IPS DF 4.7 (cell line): ENCODE results near the gene SLC7A5.
"Not testable (repeated sequence)": the region's sequence is repeated elsewhere in the genome, so short reads cannot be mapped to it uniquely, and the experiment has no call there.

ENCODE experiments used
- DNase-seq: peaks from one replicate; pipeline ENCODE4 v3.0.0-alpha.2; 2013; ENCODE audit warnings: low spot score; ENCODE audit errors: extremely low read depth

Gene SLC7A5

DNA sequence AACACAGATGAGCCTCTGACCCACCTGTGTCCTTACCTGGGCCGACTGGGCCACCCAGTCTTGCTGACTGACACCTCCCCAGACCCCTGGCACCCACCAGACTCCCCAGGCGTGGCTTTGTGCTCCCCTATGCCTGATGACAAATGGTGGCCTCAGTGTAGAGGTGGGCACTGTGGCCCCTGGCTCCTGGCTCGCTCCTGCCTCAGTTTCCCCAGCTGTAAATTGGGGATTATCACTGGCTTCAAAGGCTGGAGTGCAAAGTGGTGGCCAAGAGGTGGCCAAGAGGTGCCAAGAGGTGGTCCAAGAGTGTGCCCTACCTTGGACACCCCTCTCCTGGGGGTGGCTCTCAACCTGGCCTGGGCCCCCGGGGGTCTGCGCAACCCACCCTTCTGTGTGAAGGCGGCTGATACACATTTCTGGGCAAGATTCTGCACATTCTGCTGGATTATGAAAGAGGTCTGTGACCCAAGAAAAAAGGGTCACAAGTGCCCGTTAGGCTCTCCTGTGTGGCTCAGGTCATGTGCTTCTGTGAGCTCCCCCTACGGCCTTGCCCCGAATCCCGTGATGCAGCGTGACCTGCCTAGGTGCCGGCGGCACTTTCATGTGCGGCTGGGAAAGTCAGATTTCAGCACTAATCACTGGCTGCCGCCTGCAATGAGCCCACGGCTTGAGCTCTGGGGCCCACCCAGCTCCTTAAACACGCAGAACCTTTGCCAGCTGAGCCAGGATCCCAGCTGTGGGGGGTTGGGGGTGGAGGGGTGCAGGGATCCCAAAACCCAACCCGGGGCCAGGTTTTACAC lies 7.8 kb downstream of the SLC7A5 start:
- not testable (repeated sequence) for DNase-seq

- no peak for DNase-seq
Measured at GRCh38 chr16:87860553-87861299, 8.6 kb downstream of the SLC7A5 start.

GRCh38 chr16:87858151-87858993 lies 10.9 kb downstream of the SLC7A5 start:
- not testable (repeated sequence) for DNase-seq

DNA sequence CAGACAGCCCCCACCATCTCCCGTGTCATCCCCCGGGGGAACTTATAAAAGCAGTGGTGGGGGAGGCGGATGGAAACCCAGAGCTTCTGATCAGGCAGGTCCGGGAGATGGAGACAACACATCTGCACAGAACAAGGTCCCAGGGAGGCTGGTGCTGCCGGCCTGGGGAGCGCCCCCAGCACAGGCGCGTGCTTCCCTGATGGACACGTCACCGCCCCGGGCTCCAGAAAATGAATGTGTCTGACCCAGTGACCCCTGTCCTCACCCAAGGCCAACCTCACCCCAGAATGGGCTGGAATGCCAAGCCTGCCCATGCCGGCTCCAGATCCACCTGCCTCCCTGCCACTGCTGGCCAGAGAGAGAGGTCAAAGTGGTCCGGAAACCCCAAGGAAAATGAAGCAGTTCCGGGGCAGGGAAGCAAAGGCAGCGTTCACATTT lies 12.5 kb downstream of the SLC7A5 start:
- no peak for DNase-seq

DNA sequence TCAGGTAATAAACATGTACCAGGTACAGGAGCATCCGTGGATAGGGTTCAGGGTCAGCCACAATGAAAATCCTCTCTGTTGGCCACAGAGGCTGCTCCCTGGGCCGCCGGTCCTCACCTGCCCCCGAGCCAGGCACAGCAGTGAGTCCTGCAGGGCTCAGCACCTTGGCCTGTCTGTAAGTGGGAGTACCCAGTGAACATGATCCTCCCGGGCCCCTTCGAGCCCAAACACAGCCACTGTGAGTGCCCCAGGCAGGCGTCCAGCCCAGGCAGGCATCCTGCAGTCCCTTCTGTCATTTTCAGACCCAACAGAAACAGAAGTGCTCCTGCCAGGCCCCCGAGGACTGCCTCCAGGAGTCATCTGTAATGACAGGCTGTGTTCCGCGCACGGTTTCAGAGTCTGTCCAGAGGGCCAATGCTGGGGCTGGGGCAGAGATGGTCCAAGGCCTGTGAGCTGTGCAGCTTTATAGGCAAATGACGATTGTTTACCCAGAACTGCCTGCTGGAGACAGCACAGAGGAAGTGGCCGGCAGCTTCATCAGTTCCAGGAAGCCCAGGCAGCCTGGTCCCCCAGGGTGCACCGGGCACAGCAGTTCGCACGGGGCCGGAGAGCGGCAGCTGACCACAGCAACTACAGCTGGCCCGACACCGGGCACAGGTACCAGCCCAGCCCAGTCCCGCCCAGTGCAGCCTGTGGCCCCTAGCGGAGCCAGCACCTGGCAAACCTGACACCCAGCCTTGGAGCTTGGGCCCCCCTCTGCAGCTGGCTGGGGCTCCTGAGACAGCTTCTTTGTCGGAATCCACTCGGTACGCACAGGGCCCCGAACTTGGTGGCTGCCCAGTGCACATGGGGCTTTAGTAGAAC lies 13.2 kb downstream of the SLC7A5 start:
- no peak for DNase-seq

DNA sequence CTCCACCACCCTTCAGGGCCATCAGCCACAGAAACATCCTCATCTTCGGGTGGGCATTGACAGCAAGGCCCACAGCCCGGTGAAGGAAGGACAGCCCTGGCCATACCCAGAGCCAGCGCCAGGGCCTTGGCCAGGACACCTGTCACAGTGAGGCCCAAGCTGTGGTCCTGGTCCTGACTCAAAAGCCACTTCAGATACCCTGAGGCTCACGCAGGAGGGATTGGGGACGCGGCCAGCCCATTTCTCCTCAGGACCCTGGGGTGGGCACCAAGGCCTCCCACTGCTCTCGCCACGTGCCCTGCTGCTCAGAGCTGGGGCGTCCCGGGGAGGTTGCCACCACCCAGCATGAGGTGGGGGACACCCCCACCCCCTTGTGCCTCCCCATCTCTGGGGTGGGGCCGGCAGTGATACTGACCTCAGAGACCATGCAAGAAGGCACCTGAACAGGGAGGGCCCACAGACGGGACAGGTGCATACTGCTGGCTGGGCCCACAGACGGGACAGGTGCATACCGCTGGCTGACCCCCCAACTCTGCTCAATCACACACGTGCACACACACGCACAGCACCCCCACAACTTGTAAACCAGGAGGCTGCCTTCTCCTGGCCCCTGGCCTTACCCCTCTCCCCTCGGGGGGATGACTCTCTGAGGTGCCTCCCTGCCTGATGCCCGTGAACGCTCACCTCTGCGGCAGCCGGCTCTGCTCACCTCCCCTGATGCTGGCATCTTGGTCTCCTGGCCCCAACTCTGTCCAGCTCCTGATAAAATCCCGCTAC lies 14.2 kb downstream of the SLC7A5 start:
- no peak for DNase-seq

- no peak for DNase-seq
Measured at GRCh38 chr16:87854053-87854906, 15.0 kb downstream of the SLC7A5 start.

DNA sequence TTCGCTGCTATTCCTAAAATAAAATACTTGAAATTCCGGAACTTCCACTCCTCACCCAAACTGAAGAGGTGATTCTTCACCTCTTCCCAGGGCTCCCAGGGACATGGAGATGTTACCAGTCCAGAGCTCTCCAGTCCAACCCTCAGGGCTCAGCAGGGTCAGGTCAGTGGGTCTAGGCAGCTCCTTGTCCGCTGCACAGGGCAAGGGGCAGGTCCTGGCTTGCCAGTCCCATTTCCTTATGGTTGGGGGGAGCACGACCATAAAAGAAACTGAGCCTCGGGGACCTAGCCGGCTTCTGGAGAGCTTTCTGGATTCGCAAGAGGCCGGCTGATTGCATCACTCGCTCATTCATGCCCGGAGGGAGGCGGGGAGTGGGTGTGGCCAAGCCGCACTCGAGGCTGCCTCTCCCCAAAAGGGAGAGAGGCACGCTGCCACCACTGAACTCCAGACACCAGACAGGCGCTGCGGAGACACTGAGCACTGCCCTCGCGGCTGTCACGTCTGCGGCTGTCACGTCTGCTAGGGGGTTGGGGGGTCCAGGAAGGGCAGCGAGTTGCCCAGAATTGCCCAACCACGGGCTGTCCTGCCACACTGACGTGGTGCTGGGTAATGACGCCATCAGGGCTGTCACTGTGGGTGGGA lies 15.8 kb downstream of the SLC7A5 start:
- no peak for DNase-seq

GRCh38 chr16:87851601-87852000 lies 17.7 kb downstream of the SLC7A5 start:
- DNase-seq, result no peak

DNA sequence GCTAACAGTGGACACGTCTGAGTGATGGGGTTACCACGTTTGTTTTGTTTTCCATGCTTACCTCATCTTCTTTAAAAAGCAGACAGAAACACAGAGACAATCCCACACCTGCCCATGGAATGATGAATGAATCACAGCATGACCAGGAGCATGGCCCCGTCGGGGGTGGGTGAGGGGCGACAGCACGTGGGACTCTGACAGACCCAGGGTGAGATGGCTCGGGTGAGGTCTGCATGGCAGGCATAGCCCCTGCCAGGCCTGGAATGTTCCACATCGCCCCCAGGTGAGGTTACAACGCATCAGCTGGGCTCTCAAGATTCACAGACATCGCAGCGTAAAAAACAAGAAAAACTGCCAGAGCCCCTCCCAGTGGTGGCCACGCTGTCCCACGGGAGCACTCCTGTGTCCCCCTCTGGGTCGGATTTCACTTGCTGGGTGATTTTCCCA lies 18.1 kb downstream of the SLC7A5 start:
- DNase-seq, result no peak

GRCh38 chr16:87850009-87851006 lies 19.0 kb downstream of the SLC7A5 start:
- DNase-seq, result no peak

DNA sequence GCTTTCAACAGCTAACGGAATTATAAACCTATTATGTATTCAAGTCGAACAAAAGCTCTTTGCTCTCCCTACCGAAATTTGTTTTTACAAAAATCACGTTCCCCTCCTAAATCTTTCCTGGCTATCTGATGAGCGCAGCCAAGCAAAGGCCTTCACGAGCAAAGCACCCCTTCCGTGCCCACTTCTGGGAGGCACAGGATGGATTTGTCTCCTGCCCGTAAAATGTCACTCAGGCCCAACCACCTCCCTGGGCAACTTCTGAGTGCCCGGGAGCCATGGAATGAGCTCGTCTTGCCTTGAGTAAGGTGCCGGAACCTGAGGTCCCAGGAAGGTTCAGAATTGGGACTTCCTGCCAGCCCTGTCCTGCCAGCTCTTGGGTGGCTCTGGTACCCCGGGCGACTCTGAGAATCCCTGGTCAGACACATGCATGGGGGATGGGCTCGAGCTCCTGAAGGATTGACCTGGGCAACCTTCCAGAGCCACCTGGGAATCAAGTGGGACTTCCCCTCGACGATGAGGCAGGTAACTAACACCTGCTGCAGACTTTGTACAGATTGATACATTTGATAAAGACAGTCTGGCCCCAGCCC lies 19.8 kb downstream of the SLC7A5 start:
- DNase-seq, result no peak

GRCh38 chr16:87848676-87849345 lies 20.5 kb downstream of the SLC7A5 start:
- DNase-seq, result no peak

GRCh38 chr16:87847785-87848675 lies 21.3 kb downstream of the SLC7A5 start:
- no peak for DNase-seq

GRCh38 chr16:87847467-87847784 lies 21.9 kb downstream of the SLC7A5 start:
- DNase-seq, result no peak
